ENCODE measurements around the gene EDIL3.

DNA sequence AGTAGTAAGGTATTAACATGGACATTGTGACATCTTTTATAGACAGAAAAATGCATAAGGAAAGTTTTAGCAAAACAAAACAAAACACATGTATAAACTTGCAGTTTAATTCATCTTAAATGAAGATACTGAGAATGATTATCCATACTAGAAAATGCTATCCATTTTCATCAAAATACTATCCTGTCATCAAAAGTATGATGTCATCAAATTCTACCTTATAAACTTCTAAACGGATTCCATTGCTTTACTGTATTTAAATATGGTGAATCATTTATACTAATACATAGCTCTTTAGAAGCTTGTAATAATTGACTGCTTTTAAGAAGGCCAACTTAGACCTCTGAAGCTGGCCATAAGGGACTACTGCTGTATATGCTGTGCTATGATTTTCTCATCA lies 221.0 kb downstream of the EDIL3 start:
- TF ChIP-seq, protein P1, sequence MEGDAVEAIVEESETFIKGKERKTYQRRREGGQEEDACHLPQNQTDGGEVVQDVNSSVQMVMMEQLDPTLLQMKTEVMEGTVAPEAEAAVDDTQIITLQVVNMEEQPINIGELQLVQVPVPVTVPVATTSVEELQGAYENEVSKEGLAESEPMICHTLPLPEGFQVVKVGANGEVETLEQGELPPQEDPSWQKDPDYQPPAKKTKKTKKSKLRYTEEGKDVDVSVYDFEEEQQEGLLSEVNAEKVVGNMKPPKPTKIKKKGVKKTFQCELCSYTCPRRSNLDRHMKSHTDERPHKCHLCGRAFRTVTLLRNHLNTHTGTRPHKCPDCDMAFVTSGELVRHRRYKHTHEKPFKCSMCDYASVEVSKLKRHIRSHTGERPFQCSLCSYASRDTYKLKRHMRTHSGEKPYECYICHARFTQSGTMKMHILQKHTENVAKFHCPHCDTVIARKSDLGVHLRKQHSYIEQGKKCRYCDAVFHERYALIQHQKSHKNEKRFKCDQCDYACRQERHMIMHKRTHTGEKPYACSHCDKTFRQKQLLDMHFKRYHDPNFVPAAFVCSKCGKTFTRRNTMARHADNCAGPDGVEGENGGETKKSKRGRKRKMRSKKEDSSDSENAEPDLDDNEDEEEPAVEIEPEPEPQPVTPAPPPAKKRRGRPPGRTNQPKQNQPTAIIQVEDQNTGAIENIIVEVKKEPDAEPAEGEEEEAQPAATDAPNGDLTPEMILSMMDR (optimal IDR thresholded peaks at IDR 0.05 in 1 of 3, IDR thresholded peaks at IDR 0.05 in 1 of 3, conservative IDR thresholded peaks at IDR 0.05 in 1 of 3; ENCODE audit: extremely low read depth in 1 of 3, insufficient read depth in 2 of 3, low read length in 3 of 3): no peak
- TF ChIP-seq EZH2 (IDR thresholded peaks at IDR 0.05; ENCODE audit: low read length): no peak

Measured in keratinocyte (primary cell).